Iris pigment epithelial cell (primary cell): ENCODE results near the gene AMPD1.

Experiments
- DNase-seq: peaks from one replicate; pipeline ENCODE4 v3.0.0-alpha.2; 2011; ENCODE audit warnings: low read depth

AMPD1 gene

DNA sequence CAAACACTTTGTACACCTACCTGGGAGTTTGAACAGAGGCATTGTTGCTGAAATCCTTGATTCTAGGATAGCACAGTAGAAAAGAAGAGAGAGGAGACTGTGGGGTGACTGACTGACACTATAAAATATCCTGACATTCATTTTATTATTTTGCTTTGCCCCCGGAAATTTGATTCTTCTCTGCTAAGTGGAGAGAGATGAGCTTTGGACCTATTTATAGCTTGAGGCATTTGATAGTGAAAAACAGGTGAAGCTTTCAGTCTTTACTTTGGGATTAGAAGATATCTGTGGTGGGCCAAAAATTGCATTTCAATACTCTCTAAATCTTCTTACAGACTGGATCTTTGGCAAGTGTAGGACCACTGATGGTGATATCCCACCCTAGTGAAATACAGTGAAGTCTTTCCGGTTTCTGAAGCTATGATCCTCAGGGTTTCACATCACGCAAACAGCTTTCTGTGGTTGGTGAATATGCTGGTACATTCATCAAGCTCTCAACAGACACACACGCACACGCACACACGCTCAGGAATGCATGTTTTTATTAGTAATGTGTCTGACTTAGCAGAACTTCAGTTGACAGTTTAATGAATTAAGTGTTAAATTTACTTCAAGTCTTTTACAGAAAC is at the start of gene AMPD1:
Gene AMPD1, minus strand, starts transcription at position 117 of the 629 bp plus-strand sequence. Its CDS starts 75 bp downstream, at position 42.
- DNase-seq: peak; percentile 50

DNA sequence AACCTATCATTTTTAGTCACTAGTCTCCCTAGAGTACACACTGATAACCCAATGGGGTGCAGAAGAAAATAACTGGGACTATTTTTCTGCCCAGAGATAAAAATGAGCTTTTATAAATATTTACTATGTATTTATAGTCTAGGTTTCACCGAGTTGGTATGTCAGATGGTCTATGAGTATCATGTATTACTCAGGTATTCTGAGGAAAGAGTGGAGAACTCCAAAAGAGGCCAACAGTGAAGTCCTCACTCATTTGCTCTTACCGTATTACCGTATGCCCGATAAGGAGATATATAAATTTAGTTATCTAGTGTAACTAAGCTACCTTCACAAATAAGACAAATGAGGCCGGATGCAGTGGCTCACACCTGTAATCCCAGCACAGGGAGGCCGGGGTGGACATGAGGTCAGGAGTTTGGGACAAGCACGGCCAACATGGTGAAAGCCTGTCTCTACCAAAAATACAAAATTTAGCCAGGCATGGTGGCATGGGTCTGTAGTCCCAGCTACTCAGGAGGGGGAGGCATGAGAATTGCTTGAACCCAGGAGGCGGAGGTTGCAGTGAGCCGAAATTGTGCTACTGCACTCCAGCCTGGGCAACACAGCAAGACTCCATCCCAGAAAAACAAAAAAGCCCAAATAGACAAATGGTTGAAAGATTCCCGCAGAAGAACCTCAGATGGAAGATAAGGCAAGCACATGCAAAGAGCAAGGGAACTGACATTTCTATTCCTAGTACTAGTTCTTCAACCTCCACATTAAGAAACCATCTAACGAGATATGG is 46.8 kb upstream of the AMPD1 start:
- no peak for DNase-seq

GRCh38 chr1:114740331-114740730 is 45.0 kb upstream of the AMPD1 start:
- DNase-seq: no peak

DNA sequence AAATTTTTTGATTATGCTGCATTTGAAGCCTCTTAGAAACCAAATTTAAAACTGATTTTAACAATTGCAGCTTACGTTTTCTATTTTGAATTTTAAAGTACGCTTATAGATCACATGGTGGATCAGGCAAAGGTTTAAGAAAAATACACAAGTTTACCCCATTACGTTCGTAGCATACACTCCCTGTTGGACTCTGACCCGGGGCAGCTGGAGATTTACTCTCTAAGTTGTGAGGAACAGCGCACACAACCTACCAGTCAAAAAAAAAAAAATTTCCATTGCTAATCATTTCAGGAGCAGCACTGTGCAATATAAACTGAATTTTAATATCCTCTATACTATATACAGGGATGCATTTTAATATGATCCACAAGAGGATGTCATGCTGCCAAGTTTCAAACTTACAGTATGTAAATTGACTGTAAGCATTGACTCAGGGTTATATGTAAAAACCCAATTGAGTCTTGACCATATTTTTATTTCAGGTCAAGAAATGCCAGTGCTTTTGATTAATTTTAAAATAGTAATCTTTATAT is 42.0 kb upstream of the AMPD1 start:
- DNase-seq: no peak

- no peak for DNase-seq
These were observed 40.1 kb upstream of the AMPD1 start for GRCh38 chr1:114735479-114735878.

GRCh38 chr1:114729782-114730181 is 34.4 kb upstream of the AMPD1 start:
- no peak for DNase-seq

DNA sequence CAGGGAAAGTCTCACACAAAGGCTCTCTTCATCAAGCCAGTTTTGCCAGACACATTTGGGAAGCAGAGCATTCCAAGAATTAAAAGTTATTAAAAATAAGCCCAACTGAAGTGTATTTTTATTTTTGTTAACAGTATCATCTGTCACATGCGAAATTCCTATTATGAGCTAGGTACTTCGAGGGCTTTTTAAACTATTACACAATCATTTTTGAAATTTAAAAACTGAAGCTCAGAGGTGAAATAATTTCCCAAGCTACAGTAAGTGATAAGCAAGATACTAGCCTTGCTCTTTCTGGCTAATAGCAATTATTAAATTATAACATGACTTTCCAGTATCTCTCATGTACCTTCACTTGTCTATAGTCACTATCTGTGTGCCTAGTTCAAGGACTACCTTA is 33.2 kb upstream of the AMPD1 start:
- no peak for DNase-seq

DNA sequence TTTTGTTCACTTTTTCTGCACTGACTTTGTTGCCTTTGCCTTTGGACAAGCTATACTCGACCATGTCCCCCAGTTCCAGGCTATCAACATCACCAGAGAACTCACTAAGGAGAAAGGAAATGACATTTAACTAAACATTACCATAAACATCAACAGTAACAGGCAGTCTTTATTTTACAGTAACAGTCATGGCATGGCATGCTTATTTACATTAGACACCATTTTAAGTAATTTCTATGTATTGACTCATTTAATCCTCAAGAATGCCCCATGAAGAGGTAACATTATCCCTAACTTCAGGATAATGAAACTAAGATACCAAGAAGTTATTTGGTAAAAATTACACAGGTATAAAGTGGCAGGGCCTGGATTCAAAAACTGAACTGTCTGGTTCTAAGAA is 29.9 kb upstream of the AMPD1 start:
- peak; percentile 13 for DNase-seq

DNA sequence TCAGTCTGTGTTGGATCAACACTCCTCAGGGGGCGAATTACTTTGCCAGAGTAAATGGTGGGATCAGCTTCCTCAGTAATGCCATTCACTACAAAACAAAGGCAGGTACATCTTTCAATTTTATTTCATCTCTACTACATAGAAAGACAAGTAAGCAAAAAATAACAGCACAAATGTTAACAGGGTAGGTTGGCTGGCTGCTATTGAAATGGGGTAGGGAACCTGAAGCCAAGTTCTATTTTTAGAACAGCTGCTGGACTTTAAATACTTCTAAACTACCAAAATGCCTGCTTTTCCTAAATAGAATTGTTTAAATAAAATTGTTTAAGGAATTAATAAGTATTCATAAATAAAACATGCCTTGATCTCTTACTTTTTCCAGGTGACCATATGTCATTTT is 28.6 kb upstream of the AMPD1 start:
- no peak for DNase-seq

GRCh38 chr1:114723457-114723856 is 28.1 kb upstream of the AMPD1 start:
- no peak for DNase-seq

- DNase-seq: no peak
These were observed 25.1 kb upstream of the AMPD1 start for GRCh38 chr1:114720492-114720891.

- peak; percentile 13 for DNase-seq
These were observed 24.1 kb upstream of the AMPD1 start for GRCh38 chr1:114719424-114719787.

DNA sequence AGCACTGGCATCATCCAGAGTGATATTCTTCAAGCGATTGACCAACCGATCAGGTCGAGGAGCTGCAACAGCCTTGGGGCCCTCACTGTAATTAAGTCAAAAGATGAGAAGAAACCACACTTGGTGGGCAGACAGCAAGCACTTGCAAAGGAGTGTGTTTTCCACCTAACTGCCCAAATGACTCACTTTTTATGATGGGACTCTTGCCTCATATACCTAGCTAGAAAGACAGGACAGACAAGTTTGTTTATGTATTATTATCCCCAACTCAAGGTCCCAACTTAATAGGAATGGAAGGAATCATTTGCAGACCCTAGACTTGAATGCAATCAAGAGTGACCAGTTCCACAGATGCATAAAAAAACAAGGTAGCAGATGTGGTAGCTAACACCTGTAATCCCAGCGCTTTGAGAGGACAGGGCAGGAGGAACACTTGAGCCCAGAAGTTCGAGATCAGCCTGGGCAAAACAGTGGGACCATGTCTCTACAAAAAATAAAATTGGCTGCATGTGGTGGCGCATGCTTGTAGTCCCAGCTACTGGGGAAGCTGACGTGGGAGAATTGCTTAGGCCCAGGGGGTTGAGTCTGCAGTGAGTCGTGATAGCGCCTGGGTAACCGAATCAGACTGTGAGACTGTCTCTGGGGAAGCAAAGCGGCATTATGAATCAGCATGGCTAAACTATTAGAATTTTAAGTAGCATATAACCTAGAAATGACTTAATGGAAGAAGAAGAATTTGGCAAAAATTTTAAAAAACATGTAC is 23.5 kb upstream of the AMPD1 start:
- peak; percentile 62 for DNase-seq

DNA sequence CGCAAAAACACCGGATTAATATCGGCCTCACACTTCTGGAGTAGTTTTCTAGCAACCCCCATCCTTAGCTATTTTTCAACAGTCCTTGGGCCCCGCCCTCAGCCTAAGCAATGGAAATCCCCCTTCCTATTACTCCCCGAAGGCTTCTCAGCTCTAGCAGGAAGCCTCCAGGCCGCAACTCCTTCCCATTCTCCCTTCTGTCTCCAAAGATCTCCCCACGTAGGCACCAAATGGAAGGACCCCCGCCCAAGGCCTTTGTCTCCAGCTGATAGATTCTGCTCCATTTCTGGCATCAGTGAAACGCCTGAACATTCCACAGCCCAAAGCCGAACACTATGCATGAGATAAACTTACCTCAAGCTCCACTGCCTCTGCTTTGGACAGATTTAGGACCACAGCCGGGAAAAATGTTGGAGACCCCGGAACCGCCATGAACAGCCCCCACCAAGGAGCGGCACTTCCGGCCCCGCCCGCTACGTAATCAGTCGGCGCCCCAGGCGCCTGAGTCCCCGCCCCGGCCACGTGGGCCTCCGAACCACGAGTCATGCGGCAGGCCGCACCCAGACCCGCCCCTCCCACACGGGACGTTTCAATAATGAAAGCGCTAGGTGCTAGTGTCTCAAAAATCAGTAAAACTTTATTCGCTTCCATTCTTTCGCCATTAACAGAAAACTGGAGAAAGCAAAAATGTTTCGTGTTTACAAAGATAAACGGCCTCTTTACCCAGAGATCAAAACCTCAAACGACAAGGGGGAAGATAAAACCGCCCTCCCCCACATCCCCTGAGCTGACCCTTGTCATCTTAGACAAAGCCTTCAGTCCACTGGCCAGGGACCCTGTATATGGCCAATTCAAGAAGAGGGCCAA is 21.2 kb upstream of the AMPD1 start, which contains the start of gene NRAS:
Gene NRAS, minus strand, starts transcription at position 468 of the 867 bp plus-strand sequence. CDS start 611 bp downstream, outside the sequence.
- peak; percentile 93 for DNase-seq

DNA sequence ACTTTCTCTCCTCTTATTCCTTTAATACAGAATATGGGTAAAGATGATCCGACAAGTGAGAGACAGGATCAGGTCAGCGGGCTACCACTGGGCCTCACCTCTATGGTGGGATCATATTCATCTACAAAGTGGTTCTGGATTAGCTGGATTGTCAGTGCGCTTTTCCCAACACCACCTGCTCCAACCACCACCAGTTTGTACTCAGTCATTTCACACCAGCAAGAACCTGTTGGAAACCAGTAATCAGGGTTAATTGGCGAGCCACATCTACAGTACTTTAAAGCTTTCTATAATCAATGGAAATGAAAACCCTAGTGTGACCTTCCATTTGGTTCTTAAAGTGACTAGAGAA is 20.6 kb upstream of the AMPD1 start:
- DNase-seq: no peak

GRCh38 chr1:114712977-114713376 is 17.6 kb upstream of the AMPD1 start:
- DNase-seq: no peak

DNA sequence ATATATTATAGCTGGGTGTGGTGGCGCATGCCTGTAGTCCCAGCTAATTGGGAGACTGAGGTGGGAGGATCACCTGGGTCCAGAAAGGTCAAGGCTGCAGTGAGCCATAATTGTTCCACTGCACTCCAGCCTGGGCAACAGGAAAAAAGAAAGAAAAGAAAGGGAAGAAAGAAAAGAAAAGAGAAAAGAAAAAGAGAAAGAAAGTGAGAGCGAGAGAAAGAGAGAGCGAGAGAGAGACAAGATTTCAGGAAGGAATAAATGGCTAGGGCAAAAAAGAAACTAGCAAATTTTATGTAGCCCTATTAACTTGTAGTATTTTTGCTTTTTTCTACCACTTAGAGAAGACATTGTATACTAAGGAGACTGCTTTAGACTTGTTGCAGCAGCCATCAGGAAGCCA is 15.0 kb upstream of the AMPD1 start:
- DNase-seq: no peak

DNA sequence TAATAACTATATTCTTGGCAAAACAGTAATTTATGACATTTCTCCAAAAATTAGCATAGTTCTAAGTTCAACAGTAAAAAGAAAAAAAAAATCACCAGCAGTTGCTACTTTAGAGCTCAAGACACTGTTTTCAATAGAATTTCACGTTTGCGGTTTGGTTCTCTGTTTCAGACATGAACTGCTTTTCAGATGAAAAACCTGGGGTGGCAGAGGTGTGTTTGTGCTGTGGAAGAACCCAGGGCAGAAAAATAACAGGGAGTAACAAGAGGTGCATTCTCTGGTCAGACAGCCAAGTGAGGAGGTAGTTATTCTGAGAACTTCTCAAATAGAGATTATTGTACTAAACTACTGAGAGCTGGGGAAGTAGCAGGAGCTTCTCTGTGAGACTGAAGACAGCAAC is 12.3 kb upstream of the AMPD1 start:
- DNase-seq: no peak

- peak; percentile 25 for DNase-seq
These were observed 7.9 kb upstream of the AMPD1 start for GRCh38 chr1:114703242-114703641.

DNA sequence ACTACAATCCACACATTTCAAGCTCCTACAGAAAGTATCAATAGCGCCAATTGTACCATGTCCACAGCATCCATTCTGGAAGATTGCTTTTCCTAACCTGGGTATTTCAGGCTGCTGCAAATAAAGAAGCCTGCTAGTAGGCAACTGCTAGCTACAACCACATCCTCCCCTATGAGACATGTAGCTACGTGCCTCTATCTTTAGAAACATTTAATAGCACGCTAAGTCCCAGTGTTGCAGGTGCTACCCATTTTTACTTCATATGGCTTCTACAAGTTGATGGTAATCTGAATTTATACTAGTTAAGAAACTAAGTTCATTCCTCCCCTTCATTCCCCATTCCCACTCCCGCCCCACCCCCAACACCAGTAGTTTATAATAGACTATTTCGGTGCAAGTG is 7.4 kb upstream of the AMPD1 start:
- no peak for DNase-seq

DNA sequence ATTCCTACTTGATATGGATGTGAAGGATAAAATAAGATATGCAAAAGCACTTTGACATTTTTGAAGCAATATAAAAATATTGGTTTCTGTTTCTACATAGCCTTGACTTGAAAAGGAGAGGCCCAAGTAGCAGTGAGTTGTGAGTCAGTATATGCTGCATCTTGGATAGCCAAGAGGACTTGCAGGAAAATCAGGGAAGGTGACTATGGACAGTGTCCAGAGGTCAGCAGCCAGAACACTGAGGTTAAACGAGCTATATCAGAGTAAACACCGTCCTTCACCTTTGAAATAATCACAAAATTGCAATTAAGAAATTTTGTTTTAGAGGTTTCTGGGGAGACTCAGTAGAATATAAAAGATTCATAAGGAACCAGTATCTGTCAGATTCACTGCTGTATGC is 6.6 kb upstream of the AMPD1 start:
- no peak for DNase-seq
